Measurements from ENCODE around the gene SNX5.
"Not testable (repeated sequence)": the region's sequence is repeated elsewhere in the genome, so short reads cannot be mapped to it uniquely, and the experiment has no call there.

The SNX5 gene

DNA sequence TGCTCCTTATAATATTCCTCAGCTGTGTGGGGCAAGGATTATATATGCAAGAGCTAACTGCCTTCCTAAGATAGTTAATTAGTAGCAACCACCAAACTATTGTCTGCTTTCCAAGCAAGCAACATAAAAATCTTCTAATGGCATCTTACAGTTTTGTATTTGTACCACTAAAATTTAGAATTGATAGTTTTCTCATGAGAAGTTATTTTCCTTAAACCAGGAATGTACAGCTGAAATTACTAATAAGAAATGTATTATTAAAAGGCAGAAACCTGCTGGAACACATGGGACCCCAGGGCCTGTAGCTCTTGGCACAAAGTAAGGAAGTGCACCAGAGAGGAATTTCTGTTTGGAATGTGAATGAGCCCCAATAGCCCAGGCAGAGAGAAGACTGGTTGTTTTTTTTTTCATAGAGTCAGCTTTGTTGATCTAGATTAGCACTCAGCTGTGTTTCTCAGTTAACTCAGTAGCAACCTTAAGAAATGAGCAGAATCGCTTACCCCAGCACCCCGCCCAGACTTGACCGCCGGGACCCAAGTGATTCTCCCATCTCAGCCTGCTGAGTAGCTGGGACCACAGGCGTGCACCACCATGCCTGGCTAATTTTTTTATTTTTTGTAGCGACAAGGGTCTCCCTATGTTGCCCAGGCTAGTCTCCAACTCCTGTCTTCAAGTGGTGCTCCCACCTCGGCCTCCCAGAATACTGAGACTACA, 2.9 kb upstream of the SNX5 start:
- Mint-ChIP-seq H3K4me3 (peak overlapping the region; percentile 78), H3K27ac (peak overlapping the region; percentile 97), H3K4me1 (peaks cover 30% of the 10 kb centered on the region), H3K36me3 (peaks cover 6% of the 10 kb centered on the region), H3K27me3 (no peaks in the 10 kb centered on the region), H3K9me3 (no peaks in the 10 kb centered on the region)
- ATAC-seq (ENCODE audit: low read depth): no peak
- DNase-seq (ENCODE audit: low spot score in 2 of 2): no peak

GRCh38 chr20:17969884-17970409, 1.4 kb upstream of the SNX5 start:
- peak overlapping the region; percentile 97 for H3K27ac Mint-ChIP-seq
- no peaks in the 10 kb centered on the region for H3K27me3 Mint-ChIP-seq
- H3K36me3 Mint-ChIP-seq: no peaks in the 10 kb centered on the region
- ATAC-seq (ENCODE audit: low read depth): peak; percentile 14
- H3K9me3 Mint-ChIP-seq: no peaks in the 10 kb centered on the region
- DNase-seq (ENCODE audit: low spot score in 2 of 2): peak in 1 of 2 donors; percentile 30
- peak overlapping the region; percentile 97 for H3K4me3 Mint-ChIP-seq
- H3K4me1 Mint-ChIP-seq: peaks cover 34% of the 10 kb centered on the region

GRCh38 chr20:17969278-17969883, 787 bp upstream of the SNX5 start:
- Mint-ChIP-seq H3K4me1 (peaks cover 39% of the 10 kb centered on the region), H3K4me3 (peak overlapping the region; percentile 97), H3K27me3 (no peaks in the 10 kb centered on the region), H3K9me3 (no peaks in the 10 kb centered on the region), H3K27ac (peak overlapping the region; percentile 97), H3K36me3 (no peaks in the 10 kb centered on the region)
- ATAC-seq (ENCODE audit: low read depth) (no peak), DNase-seq (ENCODE audit: low spot score in 2 of 2) (no peak)

- peak overlapping the region; percentile 97 for H3K4me3 Mint-ChIP-seq
- DNase-seq (ENCODE audit: low spot score in 2 of 2) (no peak), ATAC-seq (ENCODE audit: low read depth) (no peak)
- H3K9me3 Mint-ChIP-seq: no peaks in the 10 kb centered on the region
- peak overlapping the region; percentile 97 for H3K27ac Mint-ChIP-seq
- H3K4me1 Mint-ChIP-seq: peaks cover 48% of the 10 kb centered on the region
- H3K36me3 Mint-ChIP-seq: peaks cover 3% of the 10 kb centered on the region
- H3K27me3 Mint-ChIP-seq: no peaks in the 10 kb centered on the region
These were observed 851 bp downstream of the SNX5 start for GRCh38 chr20:17967521-17968365.

DNA sequence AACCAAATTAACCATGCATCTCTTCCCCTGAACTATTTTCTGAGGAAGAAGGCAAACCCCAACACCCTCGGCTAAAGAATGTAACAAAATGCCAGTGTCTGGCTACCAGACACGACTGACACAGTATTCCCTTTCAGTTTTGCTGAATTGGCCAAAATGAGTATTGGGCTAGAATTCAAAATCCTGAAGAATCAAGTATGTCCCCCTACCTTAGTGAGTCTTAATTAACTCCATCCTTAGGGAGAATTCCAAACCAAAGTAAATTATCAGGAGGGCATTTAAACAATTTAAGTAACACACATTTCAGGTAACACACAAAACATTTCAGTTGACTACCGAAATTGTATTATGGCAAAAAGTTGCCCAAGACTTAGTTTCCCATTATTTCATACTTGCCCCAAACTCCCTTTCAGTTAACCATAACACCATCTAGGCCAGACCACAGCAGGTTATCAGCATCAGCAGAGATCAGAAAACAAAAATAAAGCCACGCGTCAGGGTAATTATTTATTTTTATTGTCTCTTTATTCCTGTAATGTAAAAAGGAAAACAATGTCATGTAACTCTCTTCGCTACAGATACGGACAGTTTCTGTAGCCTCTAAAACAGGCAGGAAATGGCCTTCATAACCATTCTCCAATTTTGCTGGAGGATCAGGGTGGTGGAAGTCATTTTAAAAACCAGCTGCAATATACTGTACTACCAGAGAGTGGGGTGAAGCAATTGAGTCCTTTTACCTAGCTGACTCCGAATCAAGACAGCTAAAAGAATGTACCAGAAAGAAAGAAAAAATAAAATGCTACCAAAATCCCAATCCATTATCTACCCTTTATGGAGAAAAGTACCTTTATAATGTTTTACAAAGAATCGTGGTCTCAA, 1.9 kb downstream of the SNX5 start:
- Mint-ChIP-seq H3K4me3 (peak overlapping the region; percentile 97), H3K9me3 (no peaks in the 10 kb centered on the region), H3K27ac (peak overlapping the region; percentile 97), H3K4me1 (peaks cover 49% of the 10 kb centered on the region), H3K27me3 (no peaks in the 10 kb centered on the region), H3K36me3 (peaks cover 3% of the 10 kb centered on the region)
- DNase-seq (ENCODE audit: low spot score in 2 of 2): peak in 1 of 2 donors; percentile 25
- ATAC-seq (ENCODE audit: low read depth): no peak

- Mint-ChIP-seq H3K36me3 (peaks cover 5% of the 10 kb centered on the region), H3K4me1 (peaks cover 59% of the 10 kb centered on the region), H3K27ac (peak overlapping the region; percentile 97), H3K9me3 (no peaks in the 10 kb centered on the region), H3K27me3 (no peaks in the 10 kb centered on the region), H3K4me3 (peak overlapping the region; percentile 97)
- no peak for DNase-seq (ENCODE audit: low spot score in 2 of 2)
- ATAC-seq (ENCODE audit: low read depth): no peak
These were observed 3.4 kb downstream of the SNX5 start for GRCh38 chr20:17965042-17965697.

GRCh38 chr20:17964632-17965031, 4.0 kb downstream of the SNX5 start:
- H3K4me3 Mint-ChIP-seq: peak overlapping the region; percentile 97
- H3K27me3 Mint-ChIP-seq: no peaks in the 10 kb centered on the region
- DNase-seq (ENCODE audit: low spot score in 2 of 2): no peak
- ATAC-seq (ENCODE audit: low read depth): no peak
- H3K36me3 Mint-ChIP-seq: peaks cover 5% of the 10 kb centered on the region
- no peaks in the 10 kb centered on the region for H3K9me3 Mint-ChIP-seq
- peak overlapping the region; percentile 97 for H3K27ac Mint-ChIP-seq
- peaks cover 61% of the 10 kb centered on the region for H3K4me1 Mint-ChIP-seq

DNA sequence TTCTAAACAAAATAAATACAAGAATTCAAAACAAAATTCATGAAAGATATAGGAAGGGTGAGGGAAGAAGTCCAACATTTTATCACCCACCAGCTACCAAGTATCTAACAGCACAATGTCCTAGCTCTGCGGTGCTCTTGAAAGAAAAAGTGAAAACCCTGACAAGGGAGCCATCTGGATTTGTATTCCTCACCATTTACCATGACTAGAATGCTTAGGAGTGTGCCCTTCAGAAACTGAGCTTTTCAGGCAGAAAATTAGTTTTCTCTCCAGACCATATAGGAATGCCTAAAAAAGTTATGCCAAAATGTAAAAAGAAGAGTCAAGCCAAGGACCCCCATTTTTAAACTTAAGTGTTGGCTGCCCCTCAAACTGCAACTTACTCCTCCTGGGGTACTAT, 4.5 kb downstream of the SNX5 start:
- ATAC-seq (ENCODE audit: low read depth) (no peak), DNase-seq (ENCODE audit: low spot score in 2 of 2) (no peak)
- Mint-ChIP-seq H3K27ac (peak overlapping the region; percentile 97), H3K36me3 (peaks cover 5% of the 10 kb centered on the region), H3K4me3 (peak overlapping the region; percentile 97), H3K27me3 (no peaks in the 10 kb centered on the region), H3K4me1 (peaks cover 66% of the 10 kb centered on the region), H3K9me3 (no peaks in the 10 kb centered on the region)

GRCh38 chr20:17963114-17963897, 5.3 kb downstream of the SNX5 start:
- peak overlapping the region; percentile 97 for H3K27ac Mint-ChIP-seq
- DNase-seq (ENCODE audit: low spot score in 2 of 2): no peak
- H3K36me3 Mint-ChIP-seq: peaks cover 5% of the 10 kb centered on the region
- H3K4me1 Mint-ChIP-seq: peaks cover 74% of the 10 kb centered on the region
- H3K4me3 Mint-ChIP-seq: peak overlapping the region; percentile 77
- ATAC-seq (ENCODE audit: low read depth): no peak
- H3K27me3 Mint-ChIP-seq: no peaks in the 10 kb centered on the region
- no peaks in the 10 kb centered on the region for H3K9me3 Mint-ChIP-seq

DNA sequence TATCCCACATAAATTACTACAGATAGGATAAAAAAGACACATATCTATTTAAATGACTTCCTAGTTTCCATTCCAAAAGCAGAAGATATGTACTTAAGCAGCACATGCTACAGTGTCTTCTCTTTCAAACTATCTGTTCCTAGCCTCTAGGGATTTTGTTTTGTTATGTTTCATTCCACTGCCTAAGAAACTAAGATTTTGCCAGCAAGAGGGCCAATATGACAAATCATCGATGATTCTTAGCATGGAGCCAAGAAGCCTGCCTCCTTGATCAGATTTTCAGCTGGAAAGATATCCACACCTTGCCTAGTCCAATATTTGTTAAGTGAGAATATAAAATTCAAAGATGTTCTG, 7.0 kb downstream of the SNX5 start:
- Mint-ChIP-seq H3K36me3 (peaks cover 5% of the 10 kb centered on the region), H3K4me3 (peak overlapping the region; percentile 64)
- no peak for ATAC-seq (ENCODE audit: low read depth)

GRCh38 chr20:17960927-17961586, 7.5 kb downstream of the SNX5 start:
- peak overlapping the region; percentile 72 for H3K27ac Mint-ChIP-seq
- H3K9me3 Mint-ChIP-seq: no peaks in the 10 kb centered on the region
- ATAC-seq (ENCODE audit: low read depth) (no peak), DNase-seq (ENCODE audit: low spot score in 2 of 2) (no peak)
- H3K36me3 Mint-ChIP-seq: peaks cover 6% of the 10 kb centered on the region
- H3K27me3 Mint-ChIP-seq: no peaks in the 10 kb centered on the region
- peak overlapping the region; percentile 64 for H3K4me3 Mint-ChIP-seq
- peaks cover 65% of the 10 kb centered on the region for H3K4me1 Mint-ChIP-seq

More for the DNA sequence above, 7.0 kb downstream of the SNX5 start:
- no peaks in the 10 kb centered on the region for H3K9me3 Mint-ChIP-seq
- no peaks in the 10 kb centered on the region for H3K27me3 Mint-ChIP-seq
- peaks cover 65% of the 10 kb centered on the region for H3K4me1 Mint-ChIP-seq
- no peak for DNase-seq (ENCODE audit: low spot score in 2 of 2)
- peak overlapping the region; percentile 72 for H3K27ac Mint-ChIP-seq

GRCh38 chr20:17960400-17960885, 8.2 kb downstream of the SNX5 start:
- H3K4me1 Mint-ChIP-seq: peaks cover 65% of the 10 kb centered on the region
- peak overlapping the region; percentile 72 for H3K27ac Mint-ChIP-seq
- ATAC-seq (ENCODE audit: low read depth); H3K9me3 Mint-ChIP-seq; DNase-seq (ENCODE audit: low spot score in 2 of 2); H3K36me3 Mint-ChIP-seq; H3K27me3 Mint-ChIP-seq: not testable (repeated sequence)
- peak overlapping the region; percentile 67 for H3K4me3 Mint-ChIP-seq

Data from memory B cell (primary cell).